GM21423 (cell line): ENCODE data around the gene CDRT15.
"Not testable (repeated sequence)": the region's sequence is repeated elsewhere in the genome, so short reads cannot be mapped to it uniquely, and the experiment has no call there.

Experiments
- ATAC-seq: cut with Tn5 transposase; IDR thresholded peaks from one replicate; pipeline ENCODE4 v1.9.1; 2021; ENCODE audit warnings: mild to moderate bottlenecking, moderate library complexity; ENCODE audit not compliant: unreplicated experiment

The CDRT15 gene

GRCh38 chr17:14190774-14191173 is 45.9 kb downstream of the CDRT15 start:
- not testable (repeated sequence) for ATAC-seq

- ATAC-seq: not testable (repeated sequence)
Measured at GRCh38 chr17:14186443-14186842, 50.2 kb downstream of the CDRT15 start.
